ENCODE results near the gene PDLIM5. TPM values are rescaled to one million over a fixed set of nuclear protein-coding genes. Genes with fewer than 3 reads are reported as not detected.

The PDLIM5 gene
- total RNA-seq, 1 experiment from 2014 or later: 58.0 TPM

DNA sequence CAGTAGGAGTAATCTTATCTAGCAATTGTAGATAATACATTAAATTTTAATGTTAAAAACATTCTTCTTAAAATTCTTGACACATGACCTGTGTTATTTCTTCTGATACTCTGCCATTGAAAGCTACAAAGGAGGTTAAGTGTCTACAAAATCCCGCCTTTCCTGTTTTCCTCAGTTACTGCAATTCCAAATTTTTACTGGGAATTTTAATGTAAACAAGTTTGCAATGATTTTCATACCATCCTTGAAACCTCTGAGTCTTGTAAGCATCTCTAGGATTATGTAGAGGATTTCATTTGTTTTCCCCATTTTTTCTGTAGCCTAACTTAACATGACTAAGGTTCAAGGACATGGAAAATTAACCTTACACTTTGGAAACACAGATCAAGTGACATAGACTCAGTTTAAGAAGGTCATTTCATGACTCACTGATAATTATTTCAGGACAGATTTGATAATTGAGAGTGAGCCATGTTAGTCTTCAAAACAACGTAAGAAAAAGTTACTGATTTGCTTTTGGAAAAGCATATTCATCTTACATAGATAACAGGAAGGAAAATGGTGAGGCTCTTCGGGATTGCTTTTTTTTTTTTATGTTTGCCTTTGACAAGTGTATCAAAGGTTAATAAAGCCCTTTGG is 39.6 kb upstream of the PDLIM5 start:
- Histone ChIP-seq H3K79me2 (ENCODE audit: insufficient read depth, low read length) (no peaks in the 10 kb centered on the region), H2BK120ac (ENCODE audit: low read depth, low read length, poor library complexity, severe bottlenecking) (no peak overlapping the region), H4K5ac (ENCODE audit: insufficient read length, low read depth, low read length) (no peak overlapping the region), H3K9me3 (ENCODE audit: control insufficient read depth, low read depth, low read length) (no peaks in the 10 kb centered on the region), H3K27ac (ENCODE audit: insufficient read length, low read depth, low read length) (no peak overlapping the region), H3K4me2 (ENCODE audit: insufficient read depth, insufficient read length, low read length) (no peak overlapping the region), H3K79me1 (ENCODE audit: insufficient read depth, low read depth, low read length, poor library complexity, severe bottlenecking) (no peaks in the 10 kb centered on the region), H3K4ac (ENCODE audit: low read depth, low read length) (no peak overlapping the region), H2AK5ac (ENCODE audit: insufficient read length, low read length) (no peak overlapping the region), H3K27me3 (ENCODE audit: insufficient read depth, low read length) (no peaks in the 10 kb centered on the region), H3T11ph (ENCODE audit: low read length) (no peak overlapping the region), H2BK12ac (ENCODE audit: insufficient read length, low read depth, low read length) (no peak overlapping the region), H3K14ac (ENCODE audit: insufficient read depth, low read length) (no peak overlapping the region), H2AFZ (ENCODE audit: low read length) (no peak overlapping the region), H3K18ac (ENCODE audit: insufficient read length, low read depth, low read length) (no peak overlapping the region), H4K91ac (ENCODE audit: insufficient read length, low read depth, low read length) (no peak overlapping the region), H2BK20ac (ENCODE audit: low read depth, low read length, poor library complexity, severe bottlenecking) (no peak overlapping the region), H2BK5ac (ENCODE audit: insufficient read length, low read length) (no peak overlapping the region), H3K56ac (ENCODE audit: insufficient read length, low read depth, low read length) (no peak overlapping the region), H3K23me2 (ENCODE audit: insufficient read length, low read depth, low read length, poor library complexity, severe bottlenecking) (no peaks in the 10 kb centered on the region), H4K8ac (replicated peaks; ENCODE audit: insufficient read length, low read depth, low read length) (no peak overlapping the region), H3K4me1 (ENCODE audit: insufficient read depth, low read length) (no peaks in the 10 kb centered on the region; the same call in 1 of the 2 replicates), H4K20me1 (ENCODE audit: control insufficient read depth, insufficient read depth, insufficient read length) (no peaks in the 10 kb centered on the region), H3K9ac (ENCODE audit: extremely low read depth, insufficient read length, low read length) (no peak overlapping the region), H3K23ac (ENCODE audit: insufficient read length, low read depth, low read length) (no peak overlapping the region), H2BK15ac (ENCODE audit: low read depth, low read length) (no peak overlapping the region)
- DNase-seq: no peak
- no peak for TF ChIP-seq CTCF (conservative IDR thresholded peaks at IDR 0.05)
- Mint-ChIP-seq H3K4me1 (peaks cover 17 to 29% of the 10 kb centered on the region in 2 experiments), H3K36me3 (ENCODE audit: insufficient read depth in 1 of 3, low read depth in 3 of 3) (peaks cover 0 to under 1% (median 0%) of the 10 kb centered on the region in 3 experiments; a peak in 3 of 7 replicates), H3K27me3 (ENCODE audit: low read depth) (no peaks in the 10 kb centered on the region), H3K9me3 (peaks cover 0 to 2% of the 10 kb centered on the region in 2 experiments; a peak in 2 of 5 replicates), H3K27ac (no peak overlapping the region), H3K4me3 (no peak overlapping the region)
- WGBS (ENCODE audit: extremely low coverage, insufficient read length, low lambda C conversion rate): no CpG with 5 or more reads among the region's 3 CpGs

Data from H9 (cell line).